Calu3 (cell line): ENCODE data around the gene NODAL. TPM values are rescaled to one million over a fixed set of nuclear protein-coding genes. Genes with fewer than 3 reads are reported as not detected.

Experiments used
- BruUV-seq: library from RNA; stranded (reverse); fragments of 400-500 nt; replicated peaks from 2 replicates; lab custom pipeline; 2021; lab: Mats Ljungman, UMichigan
- CTCF ChIA-PET: fragments of 300-600 bp; sonication (Branson Sonifier 250); formaldehyde crosslinking; loops from one replicate; lab custom pipeline; 2022; ENCODE audit warnings: antibody characterized with exemption; lab: Charles Lee
- DNase-seq: peaks from one replicate; pipeline ENCODE4 v3.0.0; 2022
- H3K27ac Mint-ChIP-seq: one replicate; pipeline ENCODE4 v1.8.0; 2022; ENCODE audit warnings: mixed read lengths; ENCODE audit not compliant: unreplicated experiment
- H3K27me3 Mint-ChIP-seq: one replicate; pipeline ENCODE4 v1.8.0; 2022; ENCODE audit warnings: mixed read lengths; ENCODE audit not compliant: unreplicated experiment
- H3K36me3 Mint-ChIP-seq: one replicate; pipeline ENCODE4 v1.8.0; 2022; ENCODE audit warnings: mild to moderate bottlenecking, moderate library complexity, mixed read lengths; ENCODE audit not compliant: insufficient read depth, unreplicated experiment
- H3K4me1 Mint-ChIP-seq: one replicate; pipeline ENCODE4 v1.8.0; 2022; ENCODE audit warnings: mild to moderate bottlenecking, low read depth, mixed read lengths; ENCODE audit not compliant: unreplicated experiment
- H3K4me3 Mint-ChIP-seq: one replicate; pipeline ENCODE4 v1.8.0; 2022; ENCODE audit warnings: mild to moderate bottlenecking, low read depth, moderate library complexity, mixed read lengths; ENCODE audit not compliant: unreplicated experiment
- H3K9me3 Mint-ChIP-seq: one replicate; pipeline ENCODE4 v1.8.0; 2022; ENCODE audit warnings: low read depth, mixed read lengths; ENCODE audit not compliant: unreplicated experiment
- intact Hi-C: fragments of 100-400 bp; cut with micrococcal nuclease; formaldehyde crosslinking; loops from one replicate; pipeline ENCODE4 v1.10.0; 2022; ENCODE audit not compliant: unreplicated experiment
- total RNA-seq: library from RNA; stranded (reverse); gene quantifications from 2 replicates; pipeline ENCODE4 v1.2.3, GENCODE V29; 2022
- TF ChIP-seq, protein P1 (sequence below): fragments of 200-600 bp; IDR thresholded peaks from one replicate; pipeline ENCODE4 v1.8.0; 2022; ENCODE audit warnings: antibody characterized with exemption; ENCODE audit not compliant: unreplicated experiment

The NODAL gene
- total RNA-seq, 1 experiment from 2014 or later, result not detected

GRCh38 chr10:70403483-70404035 lies 37.9 kb downstream of the NODAL start:
- CTCF ChIA-PET, result interaction anchor here (0.7 to 3.7 kb wide), 7 partner anchors 12 to 258 kb away, joined by 4 to 32 read pairs (median 5); partner anchors contain the start of gene TYSND1
- Mint-ChIP-seq H3K36me3 (peaks cover 34% of the 10 kb centered on the region), H3K27me3 (no peaks in the 10 kb centered on the region), H3K27ac (peak overlapping the region; percentile 72), H3K4me1 (peaks cover 32% of the 10 kb centered on the region), H3K9me3 (no peaks in the 10 kb centered on the region), H3K4me3 (peak overlapping the region; percentile 85)
- no TSS peak for BruUV-seq
- intact Hi-C loops, result no loop called here
- TF ChIP-seq, protein P1, sequence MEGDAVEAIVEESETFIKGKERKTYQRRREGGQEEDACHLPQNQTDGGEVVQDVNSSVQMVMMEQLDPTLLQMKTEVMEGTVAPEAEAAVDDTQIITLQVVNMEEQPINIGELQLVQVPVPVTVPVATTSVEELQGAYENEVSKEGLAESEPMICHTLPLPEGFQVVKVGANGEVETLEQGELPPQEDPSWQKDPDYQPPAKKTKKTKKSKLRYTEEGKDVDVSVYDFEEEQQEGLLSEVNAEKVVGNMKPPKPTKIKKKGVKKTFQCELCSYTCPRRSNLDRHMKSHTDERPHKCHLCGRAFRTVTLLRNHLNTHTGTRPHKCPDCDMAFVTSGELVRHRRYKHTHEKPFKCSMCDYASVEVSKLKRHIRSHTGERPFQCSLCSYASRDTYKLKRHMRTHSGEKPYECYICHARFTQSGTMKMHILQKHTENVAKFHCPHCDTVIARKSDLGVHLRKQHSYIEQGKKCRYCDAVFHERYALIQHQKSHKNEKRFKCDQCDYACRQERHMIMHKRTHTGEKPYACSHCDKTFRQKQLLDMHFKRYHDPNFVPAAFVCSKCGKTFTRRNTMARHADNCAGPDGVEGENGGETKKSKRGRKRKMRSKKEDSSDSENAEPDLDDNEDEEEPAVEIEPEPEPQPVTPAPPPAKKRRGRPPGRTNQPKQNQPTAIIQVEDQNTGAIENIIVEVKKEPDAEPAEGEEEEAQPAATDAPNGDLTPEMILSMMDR, result no peak
- no peak for DNase-seq

DNA sequence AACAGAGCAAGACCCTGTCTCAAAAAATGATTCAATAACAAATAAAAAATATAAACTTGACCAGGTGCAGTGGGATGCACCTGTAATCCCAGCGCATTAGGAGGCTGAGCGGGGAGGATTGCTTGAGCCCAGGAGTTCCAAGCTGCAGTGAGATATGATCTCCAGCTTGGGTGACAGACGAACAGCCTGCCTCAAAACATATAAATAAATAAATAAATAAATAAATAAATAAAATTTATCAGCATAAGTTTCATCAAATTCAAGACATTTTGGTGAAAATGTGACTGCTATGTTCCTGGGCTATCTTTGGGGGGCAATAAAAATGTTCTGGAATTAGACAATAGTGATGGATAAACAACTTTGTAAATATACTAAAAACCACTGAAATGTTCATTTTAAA lies 42.3 kb downstream of the NODAL start:
- no peaks in the 10 kb centered on the region for H3K9me3 Mint-ChIP-seq
- H3K27me3 Mint-ChIP-seq, result no peaks in the 10 kb centered on the region
- BruUV-seq, result no TSS peak
- H3K27ac Mint-ChIP-seq, result no peak overlapping the region
- TF ChIP-seq, protein P1, result no peak
- H3K36me3 Mint-ChIP-seq, result peaks cover 9% of the 10 kb centered on the region
- CTCF ChIA-PET, result no interaction called here
- intact Hi-C loops, result no loop called here
- no peak overlapping the region for H3K4me3 Mint-ChIP-seq
- no peak for DNase-seq
- peaks cover 8% of the 10 kb centered on the region for H3K4me1 Mint-ChIP-seq

GRCh38 chr10:70396140-70396539 lies 45.3 kb downstream of the NODAL start:
- Mint-ChIP-seq H3K9me3 (no peaks in the 10 kb centered on the region), H3K36me3 (no peaks in the 10 kb centered on the region), H3K4me3 (no peak overlapping the region), H3K4me1 (peaks cover 7% of the 10 kb centered on the region), H3K27ac (no peak overlapping the region), H3K27me3 (peaks cover 14% of the 10 kb centered on the region)
- CTCF ChIA-PET, result no interaction called here
- BruUV-seq, result no TSS peak
- TF ChIP-seq, protein P1, result no peak
- no peak for DNase-seq
- intact Hi-C loops, result no loop called here

- Mint-ChIP-seq H3K9me3 (no peaks in the 10 kb centered on the region), H3K4me3 (no peak overlapping the region), H3K27ac (no peak overlapping the region), H3K4me1 (peaks cover 22% of the 10 kb centered on the region), H3K36me3 (peaks cover 6% of the 10 kb centered on the region), H3K27me3 (peaks cover 29% of the 10 kb centered on the region)
- DNase-seq, result no peak
- BruUV-seq, result no TSS peak
- TF ChIP-seq, protein P1, result no peak
- CTCF ChIA-PET, result interaction anchor here (1.8 kb wide), 1 partner anchor 12 kb away, joined by 7 read pairs; the partner anchor contains the start of gene EIF4EBP2
- intact Hi-C loops, result no loop called here
These were observed 49.8 kb downstream of the NODAL start for GRCh38 chr10:70391654-70392053.

Other genes with a start within 250 kb of the NODAL start
- gene PPA1, start 208.3 kb downstream of the NODAL start, total RNA-seq, result 260 and 280 TPM in 2 replicates
- 0.20 and 0.24 TPM in 2 replicates for gene NPFFR1, start 157.7 kb downstream of the NODAL start, total RNA-seq
- 34.4 and 37.1 TPM in 2 replicates for gene LRRC20, start 59.1 kb downstream of the NODAL start, total RNA-seq
- 53.1 and 54.7 TPM in 2 replicates for gene EIF4EBP2, start 37.5 kb downstream of the NODAL start, total RNA-seq
- gene PALD1, start 37.1 kb upstream of the NODAL start, total RNA-seq, result 0.38 and 1.5 TPM in 2 replicates
- gene PRF1, start 161.1 kb upstream of the NODAL start, total RNA-seq, result not detected in 2 replicates
- 0.12 and 0.14 TPM in 2 replicates for gene ADAMTS14, start 230.8 kb upstream of the NODAL start, total RNA-seq